ENCODE results near the gene VAMP8.

The VAMP8 gene

DNA sequence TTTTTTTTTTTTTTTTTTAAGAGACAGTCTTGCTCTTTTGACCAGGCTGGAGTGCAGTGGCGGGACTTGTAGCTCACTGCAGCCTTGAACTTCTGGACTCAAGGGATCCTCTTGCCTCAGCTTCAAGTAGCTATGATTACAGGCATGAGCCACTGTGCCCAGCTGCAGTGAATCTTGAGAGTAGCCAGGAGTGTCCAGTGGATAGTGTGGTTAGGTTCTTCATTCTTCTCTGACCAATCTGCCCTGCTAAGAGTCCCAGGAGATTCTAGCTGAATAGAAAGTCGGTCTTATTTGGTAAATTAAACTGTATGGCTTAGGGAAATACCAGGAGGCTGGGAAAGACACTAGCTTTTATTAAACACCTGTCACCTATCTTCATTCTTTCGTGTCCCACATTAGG, 53.9 kb downstream of the VAMP8 start:
- Histone ChIP-seq H3K27ac (ENCODE audit: low read length) (no peak overlapping the region), H3K27me3 (ENCODE audit: control insufficient read depth in 1 of 2, insufficient read depth in 2 of 2, low read length in 2 of 2) (no peaks in the 10 kb centered on the region), H3K4me1 (ENCODE audit: control insufficient read depth, insufficient read depth, low read length) (no peaks in the 10 kb centered on the region), H3K9ac (ENCODE audit: low read length in 2 of 2) (no peak overlapping the region), H3K4me3 (ENCODE audit: low read length in 2 of 2) (no peak overlapping the region), H3K36me3 (ENCODE audit: control insufficient read depth in 2 of 2, insufficient read depth in 2 of 2, low read length in 2 of 2) (peaks cover 34 to 46% of the 10 kb centered on the region in 2 donors), H3K9me3 (ENCODE audit: control insufficient read depth in 2 of 2, low read length in 2 of 2) (no peaks in the 10 kb centered on the region)
